ENCODE data around the gene DOCK9.

DOCK9 gene

GRCh38 chr13:98787996-98788395 lies 189.9 kb downstream of the DOCK9 start:
- no peak for DNase-seq
- Histone ChIP-seq H3K4me1 (ENCODE audit: control insufficient read depth, insufficient read depth, low read depth, low read length) (no peaks in the 10 kb centered on the region), H3K36me3 (ENCODE audit: control insufficient read depth in 1 of 2, insufficient read depth in 2 of 2, low read depth in 1 of 2, low read length in 2 of 2) (peaks cover 0 to 7% of the 10 kb centered on the region in 2 experiments), H3K27ac (ENCODE audit: low read length, poor library complexity, severe bottlenecking) (no peak overlapping the region), H4K8ac (ENCODE audit: low read length) (no peak overlapping the region), H4K91ac (ENCODE audit: low read length) (no peak overlapping the region), H3K18ac (ENCODE audit: low read depth in 1 of 2, low read length in 2 of 2) (no peak overlapping the region), H3K14ac (ENCODE audit: low read length in 2 of 2) (no peak overlapping the region), H3K4me2 (ENCODE audit: low read length, poor library complexity, severe bottlenecking) (no peak overlapping the region), H3K9me3 (ENCODE audit: control insufficient read depth, low read length) (peaks cover 2% of the 10 kb centered on the region), H2BK12ac (ENCODE audit: low read length in 2 of 2) (no peak overlapping the region), H3K4me3 (ENCODE audit: insufficient read depth in 1 of 2, low read depth in 1 of 2, low read length in 2 of 2) (no peak overlapping the region), H3K27me3 (ENCODE audit: control insufficient read depth in 1 of 2, insufficient read depth in 1 of 2, low read length in 2 of 2) (peaks cover 6 to 56% of the 10 kb centered on the region in 2 experiments), H2BK120ac (ENCODE audit: low read depth, low read length) (no peak overlapping the region), H2AFZ (ENCODE audit: low read depth, low read length) (no peak overlapping the region), H2BK5ac (ENCODE audit: low read depth, low read length, poor library complexity, severe bottlenecking) (no peak overlapping the region), H2AK5ac (ENCODE audit: low read length, severe bottlenecking) (no peak overlapping the region), H3K4ac (ENCODE audit: low read depth in 1 of 2, low read length in 2 of 2) (no peak overlapping the region), H3K23ac (ENCODE audit: low read length in 2 of 2) (no peak overlapping the region), H2BK15ac (ENCODE audit: low read depth, poor library complexity, severe bottlenecking) (no peak overlapping the region), H3K9ac (ENCODE audit: low read length) (no peak overlapping the region), H3K79me1 (replicated peaks; ENCODE audit: low read length, poor library complexity, severe bottlenecking) (no peaks in the 10 kb centered on the region)
- WGBS = 89% methylated on average over 9 of the region's 9 CpGs

GRCh38 chr13:98787173-98787572 lies 190.7 kb downstream of the DOCK9 start:
- no peak overlapping the region for H3K4me2 ChIP-seq (ENCODE audit: low read length, poor library complexity, severe bottlenecking)
- no peak overlapping the region for H3K27ac ChIP-seq (ENCODE audit: low read length, poor library complexity, severe bottlenecking)
- no peaks in the 10 kb centered on the region for H3K4me1 ChIP-seq (ENCODE audit: control insufficient read depth, insufficient read depth, low read depth, low read length)
- H2BK120ac ChIP-seq (ENCODE audit: low read depth, low read length) = no peak overlapping the region
- H3K23ac ChIP-seq (ENCODE audit: low read length in 2 of 2) = no peak overlapping the region
- H3K27me3 ChIP-seq (ENCODE audit: control insufficient read depth in 1 of 2, insufficient read depth in 1 of 2, low read length in 2 of 2) = peaks cover 6 to 62% of the 10 kb centered on the region in 2 experiments
- H2BK12ac ChIP-seq (ENCODE audit: low read length in 2 of 2) = no peak overlapping the region
- no peak for DNase-seq
- 87% methylated on average over 10 of the region's 10 CpGs for WGBS
- no peak overlapping the region for H3K4ac ChIP-seq (ENCODE audit: low read depth in 1 of 2, low read length in 2 of 2)
- H2AK5ac ChIP-seq (ENCODE audit: low read length, severe bottlenecking) = no peak overlapping the region
- no peak overlapping the region for H3K9ac ChIP-seq (ENCODE audit: low read length)
- H2BK15ac ChIP-seq (ENCODE audit: low read depth, poor library complexity, severe bottlenecking) = no peak overlapping the region
- H3K36me3 ChIP-seq (ENCODE audit: control insufficient read depth in 1 of 2, insufficient read depth in 2 of 2, low read depth in 1 of 2, low read length in 2 of 2) = no peaks in the 10 kb centered on the region
- no peak overlapping the region for H4K91ac ChIP-seq (ENCODE audit: low read length)
- no peaks in the 10 kb centered on the region for H3K79me1 ChIP-seq (replicated peaks; ENCODE audit: low read length, poor library complexity, severe bottlenecking)
- H3K4me3 ChIP-seq (ENCODE audit: insufficient read depth in 1 of 2, low read depth in 1 of 2, low read length in 2 of 2) = no peak overlapping the region
- H4K8ac ChIP-seq (ENCODE audit: low read length) = no peak overlapping the region
- no peak overlapping the region for H2BK5ac ChIP-seq (ENCODE audit: low read depth, low read length, poor library complexity, severe bottlenecking)
- H3K18ac ChIP-seq (ENCODE audit: low read depth in 1 of 2, low read length in 2 of 2) = no peak overlapping the region
- no peak overlapping the region for H3K14ac ChIP-seq (ENCODE audit: low read length in 2 of 2)
- H2AFZ ChIP-seq (ENCODE audit: low read depth, low read length) = no peak overlapping the region
- peaks cover 2% of the 10 kb centered on the region for H3K9me3 ChIP-seq (ENCODE audit: control insufficient read depth, low read length)

GRCh38 chr13:98786023-98786422 lies 191.8 kb downstream of the DOCK9 start:
- WGBS = 91% methylated on average over 5 of the region's 7 CpGs
- no peak overlapping the region for H4K8ac ChIP-seq (ENCODE audit: low read length)
- no peak overlapping the region for H2BK5ac ChIP-seq (ENCODE audit: low read depth, low read length, poor library complexity, severe bottlenecking)
- no peak for DNase-seq
- H3K14ac ChIP-seq (ENCODE audit: low read length in 2 of 2) = no peak overlapping the region
- no peaks in the 10 kb centered on the region for H3K36me3 ChIP-seq (ENCODE audit: control insufficient read depth in 1 of 2, insufficient read depth in 2 of 2, low read depth in 1 of 2, low read length in 2 of 2)
- H2BK120ac ChIP-seq (ENCODE audit: low read depth, low read length) = no peak overlapping the region
- H2BK12ac ChIP-seq (ENCODE audit: low read length in 2 of 2) = no peak overlapping the region
- H3K18ac ChIP-seq (ENCODE audit: low read depth in 1 of 2, low read length in 2 of 2) = no peak overlapping the region
- H3K4ac ChIP-seq (ENCODE audit: low read depth in 1 of 2, low read length in 2 of 2) = no peak overlapping the region
- no peak overlapping the region for H3K4me2 ChIP-seq (ENCODE audit: low read length, poor library complexity, severe bottlenecking)
- H2AFZ ChIP-seq (ENCODE audit: low read depth, low read length) = no peak overlapping the region
- no peak overlapping the region for H3K23ac ChIP-seq (ENCODE audit: low read length in 2 of 2)
- H3K4me1 ChIP-seq (ENCODE audit: control insufficient read depth, insufficient read depth, low read depth, low read length) = no peaks in the 10 kb centered on the region
- H3K79me1 ChIP-seq (replicated peaks; ENCODE audit: low read length, poor library complexity, severe bottlenecking) = no peaks in the 10 kb centered on the region
- no peak overlapping the region for H2AK5ac ChIP-seq (ENCODE audit: low read length, severe bottlenecking)
- no peak overlapping the region for H3K4me3 ChIP-seq (ENCODE audit: insufficient read depth in 1 of 2, low read depth in 1 of 2, low read length in 2 of 2)
- H3K27ac ChIP-seq (ENCODE audit: low read length, poor library complexity, severe bottlenecking) = no peak overlapping the region
- H3K27me3 ChIP-seq (ENCODE audit: control insufficient read depth in 1 of 2, insufficient read depth in 1 of 2, low read length in 2 of 2) = peaks cover 6 to 72% of the 10 kb centered on the region in 2 experiments
- no peak overlapping the region for H4K91ac ChIP-seq (ENCODE audit: low read length)
- H3K9me3 ChIP-seq (ENCODE audit: control insufficient read depth, low read length) = peaks cover 2% of the 10 kb centered on the region
- no peak overlapping the region for H2BK15ac ChIP-seq (ENCODE audit: low read depth, poor library complexity, severe bottlenecking)
- H3K9ac ChIP-seq (ENCODE audit: low read length) = no peak overlapping the region

- no peak overlapping the region for H2AFZ ChIP-seq (ENCODE audit: low read depth, low read length)
Measured at GRCh38 chr13:98785405-98785804, 192.5 kb downstream of the DOCK9 start.

More at GRCh38 chr13:98785405-98785804, 192.5 kb downstream of the DOCK9 start:
- peaks cover 2% of the 10 kb centered on the region for H3K9me3 ChIP-seq (ENCODE audit: control insufficient read depth, low read length)
- H4K8ac ChIP-seq (ENCODE audit: low read length) = no peak overlapping the region
- H3K14ac ChIP-seq (ENCODE audit: low read length in 2 of 2) = peak overlapping the region in 1 of 2 experiments; percentile 61
- H2BK5ac ChIP-seq (ENCODE audit: low read depth, low read length, poor library complexity, severe bottlenecking) = no peak overlapping the region
- DNase-seq = no peak
- H3K4me1 ChIP-seq (ENCODE audit: control insufficient read depth, insufficient read depth, low read depth, low read length) = no peaks in the 10 kb centered on the region
- H2BK120ac ChIP-seq (ENCODE audit: low read depth, low read length) = no peak overlapping the region
- no peaks in the 10 kb centered on the region for H3K36me3 ChIP-seq (ENCODE audit: control insufficient read depth in 1 of 2, insufficient read depth in 2 of 2, low read depth in 1 of 2, low read length in 2 of 2)
- H3K79me1 ChIP-seq (replicated peaks; ENCODE audit: low read length, poor library complexity, severe bottlenecking) = no peaks in the 10 kb centered on the region
- no peak overlapping the region for H2AK5ac ChIP-seq (ENCODE audit: low read length, severe bottlenecking)
- H3K27me3 ChIP-seq (ENCODE audit: control insufficient read depth in 1 of 2, insufficient read depth in 1 of 2, low read length in 2 of 2) = peaks cover 6 to 76% of the 10 kb centered on the region in 2 experiments
- no peak overlapping the region for H2BK12ac ChIP-seq (ENCODE audit: low read length in 2 of 2)
- no peak overlapping the region for H3K9ac ChIP-seq (ENCODE audit: low read length)
- peak overlapping the region; percentile 18 for H4K91ac ChIP-seq (ENCODE audit: low read length)
- WGBS = 92% methylated on average over 10 of the region's 10 CpGs
- peak overlapping the region in 1 of 2 experiments; percentile 9 for H3K23ac ChIP-seq (ENCODE audit: low read length in 2 of 2)
- H3K4me3 ChIP-seq (ENCODE audit: insufficient read depth in 1 of 2, low read depth in 1 of 2, low read length in 2 of 2) = no peak overlapping the region
- no peak overlapping the region for H3K4me2 ChIP-seq (ENCODE audit: low read length, poor library complexity, severe bottlenecking)
- H3K27ac ChIP-seq (ENCODE audit: low read length, poor library complexity, severe bottlenecking) = no peak overlapping the region
- H2BK15ac ChIP-seq (ENCODE audit: low read depth, poor library complexity, severe bottlenecking) = no peak overlapping the region
- no peak overlapping the region for H3K18ac ChIP-seq (ENCODE audit: low read depth in 1 of 2, low read length in 2 of 2)
- H3K4ac ChIP-seq (ENCODE audit: low read depth in 1 of 2, low read length in 2 of 2) = no peak overlapping the region

Data from mesenchymal stem cell (in vitro differentiated cells and primary cell).